K562 (cell line): ENCODE data around the gene SLIT1. TPM values are rescaled to one million over a fixed set of nuclear protein-coding genes. Genes with fewer than 3 reads are reported as not detected.

Experiments used
- ATAC-seq: fragments of 200-7000 bp; cut with Tn5 transposase; 3 replicates; pipeline ENCODE4 v1.9.1; 2020; ENCODE audit warnings: moderate library complexity
- BruUV-seq: library from RNA; stranded (reverse); fragments of 400-500 nt; replicated peaks from 2 replicates; lab custom pipeline; 2021; lab: Mats Ljungman, UMichigan
- CTCF ChIA-PET: fragments of 300-600 bp; formaldehyde crosslinking; extraction: SDS; loops from one replicate; lab custom pipeline; 2021; ENCODE audit warnings: low intra/inter-chr PET ratio; lab: Yijun Ruan, JAX
- POLR2A ChIA-PET: fragments of 300-600, 350-650 bp; sonication (Branson Sonifier 250); formaldehyde crosslinking; extraction: SDS; loops from one replicate; lab custom pipeline; 2021; ENCODE audit warnings: antibody characterized with exemption, inconsistent platforms; lab: Yijun Ruan, JAX
- DNase-seq, 4 experiments: peaks; one replicate each; pipeline versions ENCODE4 v3.0.0 to v3.0.0-alpha.2; 2011 to 2018; ENCODE audit warnings: low spot score in 3 of 4, mixed read lengths in 3 of 4; ENCODE audit errors: extremely low read depth in 1 of 4
- FAIRE-seq: peaks from 2 replicates; lab custom pipeline; 2011; peaks lifted over from hg19 to GRCh38; lab: Jason Lieb, UNC
- H2AFZ ChIP-seq: 2 replicates; pipeline ENCODE4 v1.6.0; 2011; ENCODE audit warnings: low read depth, low read length, control low read depth, inconsistent platforms
- H3K27ac ChIP-seq: fragments of 200-600 bp; 3 replicates; pipeline ENCODE4 v1.8.0; 2011; ENCODE audit warnings: low read depth, mild to moderate bottlenecking, control low read depth, inconsistent platforms, low read length, moderate library complexity, mixed read lengths; ENCODE audit errors: extremely low read depth
- H3K27me3 ChIP-seq, 2 experiments: fragments of 300-600 bp in 1 of 2; 2 replicates in 1 of 2; 3 replicates in 1 of 2; pipeline versions ENCODE4 v1.6.0 to v1.8.0; 2011; ENCODE audit warnings: inconsistent platforms in 2 of 2, low read length in 2 of 2, mild to moderate bottlenecking in 1 of 2, mixed read lengths in 1 of 2, moderate library complexity in 1 of 2; ENCODE audit not compliant: control insufficient read depth in 2 of 2, insufficient read depth in 2 of 2
- H3K36me3 ChIP-seq: fragments of 300-600 bp; 3 replicates; pipeline ENCODE4 v1.8.0; 2011; ENCODE audit warnings: mild to moderate bottlenecking, low read length, inconsistent platforms; ENCODE audit not compliant: control insufficient read depth, insufficient read depth
- H3K4me1 ChIP-seq, 2 experiments: fragments of 200-600 bp in 1 of 2; replicated peaks in 1 of 2; 2 replicates in 1 of 2; 3 replicates in 1 of 2; pipeline versions ENCODE4 v1.5.1 to v1.8.0; 2011; ENCODE audit warnings: inconsistent platforms in 2 of 2, low read length in 2 of 2, mild to moderate bottlenecking in 1 of 2, mixed read lengths in 1 of 2, moderate library complexity in 1 of 2; ENCODE audit not compliant: control insufficient read depth in 2 of 2, insufficient read depth in 2 of 2
- H3K4me2 ChIP-seq: 2 replicates; pipeline ENCODE4 v1.6.1; 2011; ENCODE audit warnings: low read length, control low read depth, inconsistent platforms, mixed read lengths; ENCODE audit not compliant: insufficient read depth
- H3K4me3 ChIP-seq: fragments of 200-600 bp; sonication (generic), shearing (Covaris generic); 2 replicates; pipeline ENCODE4 v1.5.1; 2016; ENCODE audit warnings: control low read depth, inconsistent platforms
- H3K79me2 ChIP-seq: fragments of 200-600 bp; 3 replicates; pipeline ENCODE4 v1.8.0; 2011; ENCODE audit warnings: low read length, inconsistent platforms; ENCODE audit not compliant: control insufficient read depth, insufficient read depth
- H3K9ac ChIP-seq, 2 experiments: 2 replicates each; pipeline versions ENCODE4 v1.6.0 to v1.6.1; 2011; ENCODE audit warnings: low read depth in 2 of 2, low read length in 2 of 2, control low read depth in 1 of 2, inconsistent platforms in 1 of 2, mild to moderate bottlenecking in 1 of 2, mixed read lengths in 1 of 2; ENCODE audit not compliant: insufficient read depth in 1 of 2
- H3K9me1 ChIP-seq: one replicate; pipeline ENCODE4 v1.6.0; 2011; ENCODE audit warnings: inconsistent platforms, mild to moderate bottlenecking, low read length, moderate library complexity; ENCODE audit not compliant: control insufficient read depth, insufficient read depth
- H3K9me3 ChIP-seq: replicated peaks from 2 replicates; pipeline ENCODE4 v1.5.1; 2011; ENCODE audit warnings: low read depth, low read length, inconsistent platforms; ENCODE audit not compliant: control insufficient read depth, insufficient read depth
- H4K20me1 ChIP-seq: replicated peaks from 2 replicates; pipeline ENCODE4 v1.6.1; 2011; ENCODE audit warnings: low read length, inconsistent platforms, mixed read lengths; ENCODE audit not compliant: control insufficient read depth, insufficient read depth
- CHD4 ChIP-seq: fragments of 200-600 bp; sonication (generic); IDR thresholded peaks from 3 replicates; pipeline ENCODE4 v1.6.1; 2012; ENCODE audit warnings: low read depth, mild to moderate bottlenecking, mixed read lengths, low read length, inconsistent platforms; ENCODE audit not compliant: insufficient read depth, insufficient replicate concordance, poor library complexity, severe bottlenecking
- MAFK ChIP-seq: IDR thresholded peaks from 2 replicates; pipeline ENCODE4 v1.6.1; 2011; ENCODE audit warnings: low read length, improper control_type of control experiment
- RBM25 ChIP-seq: fragments of 200-400 bp; formaldehyde crosslinking; IDR thresholded peaks from 2 replicates; pipeline ENCODE4 v1.6.1; 2018; ENCODE audit warnings: low read length, low read depth, moderate library complexity; ENCODE audit not compliant: severe bottlenecking
- ZNF146 ChIP-seq: IDR thresholded peaks from one replicate; pipeline ENCODE4 v1.6.1; 2018; ENCODE audit warnings: missing compliant biosample characterization; ENCODE audit not compliant: unreplicated experiment
- ZNF324 ChIP-seq: fragments of 250-450 bp; sonication (Bioruptor Pico); IDR thresholded peaks from 2 replicates; pipeline ENCODE4 v1.4.0; 2020; ENCODE audit warnings: mild to moderate bottlenecking
- WGBS: fragments of 100-300 bp; shearing (Covaris generic); methylation state at CpG from one replicate; pipeline ENCODE4 v1.1.6; 2016; ENCODE audit warnings: low coverage, mixed read lengths; ENCODE audit not compliant: insufficient coverage; ENCODE audit errors: missing lambda C conversion rate; 5-methylcytosine and 5-hydroxymethylcytosine counted together
- in situ Hi-C: fragments of 300-500 bp; cut with MboI; formaldehyde crosslinking; loops from 4 replicates; pipeline ENCODE4 v1.15.0; 2018; ENCODE audit warnings: inconsistent platforms, mixed read lengths
- intact Hi-C: fragments of 100-400 bp; cut with micrococcal nuclease; formaldehyde crosslinking; loops from 2 replicates; pipeline ENCODE4 v1.14.2; 2022
- polyA plus RNA-seq, 8 experiments: library from polyadenylated mRNA; depleted of rRNA in 4 of 8; stranded (reverse) in 5 of 8; unstranded in 3 of 8; fragments of >200 nt; fragmentation: Nextera tagmentation in 2 of 8; fragmentation: Illumina TruSeq in 1 of 8; extraction: Ambion mirVana in 2 of 8; extraction: Trizol in 1 of 8; gene quantifications; 2 replicates each; pipeline versions ENCODE4 v1.2.1 to v1.2.3, GENCODE V29; 2011 to 2014; ENCODE audit warnings: inconsistent platforms in 1 of 8, missing spikeins in 1 of 8
- total RNA-seq, 7 experiments: library from RNA; depleted of rRNA in 6 of 7; stranded (reverse); fragments of >200 nt in 6 of 7; fragmentation: Illumina TruSeq in 2 of 7; extraction: Trizol in 2 of 7; gene quantifications; 2 replicates each; pipeline versions ENCODE4 v1.2.1 to v1.2.3, GENCODE V29; 2011 to 2021; ENCODE audit warnings: low replicate concordance in 1 of 7

SLIT1 gene
- total and polyA plus RNA-seq, 9 of the 15 experiments (the other 6 are each of a cell fraction or from before 2014, with no cell fraction given), result 0.01 to 0.11 (median 0.04) TPM; not detected in 3

GRCh38 chr10:97061423-97061822 lies 124.3 kb downstream of the SLIT1 start:
- POLR2A ChIA-PET, result no interaction called here

DNA sequence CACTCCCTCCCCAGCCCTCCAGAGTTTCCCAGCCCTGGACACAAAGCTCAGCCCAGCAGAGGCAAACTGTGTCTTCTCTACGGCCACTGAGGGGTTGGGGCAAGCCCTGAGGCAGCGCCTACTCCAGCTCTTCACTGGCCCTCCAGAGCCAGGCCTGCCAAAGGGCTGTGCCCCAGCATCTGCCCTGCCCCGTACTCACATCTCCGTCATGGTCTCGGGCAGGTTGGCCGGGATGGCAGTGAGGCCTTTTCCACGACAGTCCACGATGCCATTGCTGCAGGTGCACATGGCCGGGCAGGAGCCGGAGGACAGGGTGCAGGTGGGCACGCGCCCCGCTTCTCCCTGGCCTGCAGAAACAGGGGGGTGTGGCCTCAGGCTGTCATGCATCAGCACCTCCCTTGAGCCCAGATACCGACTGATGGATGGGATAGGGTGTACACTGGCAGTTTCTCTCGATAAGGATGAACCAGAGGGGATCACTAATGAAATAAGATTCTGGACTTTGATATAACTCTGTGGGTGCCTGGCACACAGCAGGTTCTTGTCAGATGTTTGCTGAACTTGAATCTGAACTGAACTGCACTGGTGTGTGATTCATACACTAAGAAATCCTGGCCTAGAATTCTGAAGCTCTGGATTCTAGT lies 125.2 kb downstream of the SLIT1 start:
- H3K4me3 ChIP-seq, result no peak overlapping the region
- 1% methylated on average over 7 of the region's 15 CpGs for WGBS
- intact Hi-C loops, result no loop called here
- no peak for FAIRE-seq
- H3K9me3 ChIP-seq, result no peaks in the 10 kb centered on the region
- no peaks in the 10 kb centered on the region for H3K9me1 ChIP-seq
- no peak for TF ChIP-seq ZNF324 (CRISPR knock-in tag)
- TF ChIP-seq, all 486 proteins: peak for 0
- ChIA-PET POLR2A (interaction anchor here (0.6 to 0.7 kb wide), 3 partner anchors 361 to 1170 kb away, joined by 3 read pairs; no protein-coding TSS in a partner anchor), CTCF (no interaction called here)
- peaks cover 6 to 64% of the 10 kb centered on the region in 2 experiments for H3K27me3 ChIP-seq
- peaks cover 0 to 10% of the 10 kb centered on the region in 2 experiments; a peak in 2 of 5 replicates for H3K4me1 ChIP-seq
- no peak overlapping the region for H2AFZ ChIP-seq
- no peak overlapping the region for H3K27ac ChIP-seq
- no peaks in the 10 kb centered on the region for H4K20me1 ChIP-seq
- no peak overlapping the region for H3K4me2 ChIP-seq
- DNase-seq, result no peak
- no peaks in the 10 kb centered on the region for H3K36me3 ChIP-seq
- no peak for ATAC-seq
- no peaks in the 10 kb centered on the region for H3K79me2 ChIP-seq
- in situ Hi-C loops, result no loop called here
- no peak overlapping the region for H3K9ac ChIP-seq
- no TSS peak for BruUV-seq

More at GRCh38 chr10:97061423-97061822, 124.3 kb downstream of the SLIT1 start:
- H4K20me1 ChIP-seq, result no peaks in the 10 kb centered on the region
- H3K4me3 ChIP-seq, result no peak overlapping the region
- H3K4me2 ChIP-seq, result no peak overlapping the region
- FAIRE-seq, result no peak
- intact Hi-C loops, result no loop called here
- no peak for DNase-seq
- H3K9me3 ChIP-seq, result no peaks in the 10 kb centered on the region
- 4% methylated on average over 2 of the region's 2 CpGs for WGBS
- peaks cover 0 to 10% of the 10 kb centered on the region in 2 experiments; a peak in 2 of 5 replicates for H3K4me1 ChIP-seq
- in situ Hi-C loops, result no loop called here
- CTCF ChIA-PET, result no interaction called here
- H3K27ac ChIP-seq, result no peak overlapping the region
- H2AFZ ChIP-seq, result no peak overlapping the region
- H3K27me3 ChIP-seq, result peaks cover 6 to 66% of the 10 kb centered on the region in 2 experiments
- no TSS peak for BruUV-seq
- TF ChIP-seq CHD4 (no peak), ZNF146 (peak; percentile 55), RBM25 (peak; percentile 7), MAFK (no peak)
- TF ChIP-seq, all 486 proteins: peak for 2
- Histone ChIP-seq H3K9me1 (no peaks in the 10 kb centered on the region), H3K9ac (no peak overlapping the region), H3K36me3 (no peaks in the 10 kb centered on the region), H3K79me2 (no peaks in the 10 kb centered on the region)
- no peak for ATAC-seq
